Frontal cortex (tissue), 4 donors: ENCODE results near the gene DEFB125. TPM values are rescaled to one million over a fixed set of nuclear protein-coding genes. Genes with fewer than 3 reads are reported as not detected.

Experiments
- DNase-seq, 2 donors: peaks; one replicate each; pipeline ENCODE4 v3.0.0; 2012; ENCODE audit warnings: low spot score in 2 of 2
- FAIRE-seq: peaks from 2 replicates; lab custom pipeline; 2012; peaks lifted over from hg19 to GRCh38; lab: Jason Lieb, UNC
- total RNA-seq: library from RNA; depleted of rRNA; stranded (reverse); fragments of >200 nt; gene quantifications from one replicate; pipeline ENCODE4 v1.2.3, GENCODE V29; 2014
- donor health status: control.
- donor health status: control.
- donor health status: control.

DEFB125 gene
- total RNA-seq, 1 donor from 2014 or later: not detected

GRCh38 chr20:142290-142689, 54.8 kb downstream of the DEFB125 start, which contains the start of gene DEFB126:
DEFB126 (plus strand) TSS chr20:142590; CDS start chr20:142629, 39 bp downstream.
- FAIRE-seq: no peak

GRCh38 chr20:145877-146276, 58.4 kb downstream of the DEFB125 start:
- no peak for FAIRE-seq

More at GRCh38 chr20:142290-142689, 54.8 kb downstream of the DEFB125 start, which contains the start of gene DEFB126:
- no peak for DNase-seq

More at GRCh38 chr20:145877-146276, 58.4 kb downstream of the DEFB125 start:
- DNase-seq: no peak

Other genes starting within 250 kb of the DEFB125 start
- gene DEFB126, start 54.9 kb downstream of the DEFB125 start, total RNA-seq: not detected
- not detected for gene DEFB127, start 69.8 kb downstream of the DEFB125 start, total RNA-seq
- gene DEFB128, start 102.0 kb downstream of the DEFB125 start, total RNA-seq: not detected
- gene DEFB129, start 139.6 kb downstream of the DEFB125 start, total RNA-seq: not detected
- gene DEFB132, start 170.1 kb downstream of the DEFB125 start, total RNA-seq: not detected
- gene C20orf96, start 203.1 kb downstream of the DEFB125 start, total RNA-seq: 7.3 TPM
- gene ZCCHC3, start 209.9 kb downstream of the DEFB125 start, total RNA-seq: 26.9 TPM
- gene SOX12, start 237.9 kb downstream of the DEFB125 start, total RNA-seq: 7.7 TPM